ENCODE measurements around the gene OSBPL8.

DNA sequence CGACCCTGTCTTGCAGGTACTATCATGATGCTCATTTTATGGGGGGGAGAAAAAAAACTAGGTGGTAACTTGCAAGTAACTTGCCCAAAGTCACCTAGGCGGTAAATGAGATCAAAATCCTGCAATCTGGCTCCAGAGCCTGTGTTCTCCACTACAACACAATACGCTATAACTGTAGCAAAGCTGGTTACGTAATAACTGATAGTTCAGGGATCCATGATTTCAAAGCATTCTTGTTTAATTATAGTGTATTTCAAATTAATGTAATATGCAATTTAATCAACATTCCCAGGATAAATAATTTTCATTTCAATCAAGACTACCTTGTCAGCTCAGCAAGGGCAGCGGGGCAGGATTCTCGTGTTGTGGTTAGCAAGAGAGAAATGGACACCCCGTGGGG, 243.1 kb downstream of the OSBPL8 start:
- TF ChIP-seq, protein P1, sequence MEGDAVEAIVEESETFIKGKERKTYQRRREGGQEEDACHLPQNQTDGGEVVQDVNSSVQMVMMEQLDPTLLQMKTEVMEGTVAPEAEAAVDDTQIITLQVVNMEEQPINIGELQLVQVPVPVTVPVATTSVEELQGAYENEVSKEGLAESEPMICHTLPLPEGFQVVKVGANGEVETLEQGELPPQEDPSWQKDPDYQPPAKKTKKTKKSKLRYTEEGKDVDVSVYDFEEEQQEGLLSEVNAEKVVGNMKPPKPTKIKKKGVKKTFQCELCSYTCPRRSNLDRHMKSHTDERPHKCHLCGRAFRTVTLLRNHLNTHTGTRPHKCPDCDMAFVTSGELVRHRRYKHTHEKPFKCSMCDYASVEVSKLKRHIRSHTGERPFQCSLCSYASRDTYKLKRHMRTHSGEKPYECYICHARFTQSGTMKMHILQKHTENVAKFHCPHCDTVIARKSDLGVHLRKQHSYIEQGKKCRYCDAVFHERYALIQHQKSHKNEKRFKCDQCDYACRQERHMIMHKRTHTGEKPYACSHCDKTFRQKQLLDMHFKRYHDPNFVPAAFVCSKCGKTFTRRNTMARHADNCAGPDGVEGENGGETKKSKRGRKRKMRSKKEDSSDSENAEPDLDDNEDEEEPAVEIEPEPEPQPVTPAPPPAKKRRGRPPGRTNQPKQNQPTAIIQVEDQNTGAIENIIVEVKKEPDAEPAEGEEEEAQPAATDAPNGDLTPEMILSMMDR (tag by site-specific recombination; IDR thresholded peaks at IDR 0.05) = no peak
- TF ChIP-seq OVOL3 (tag by site-specific recombination; IDR thresholded peaks at IDR 0.05) (no peak), ZNF155 (tag by site-specific recombination; IDR thresholded peaks at IDR 0.05) (no peak)
- TF ChIP-seq, protein P2, sequence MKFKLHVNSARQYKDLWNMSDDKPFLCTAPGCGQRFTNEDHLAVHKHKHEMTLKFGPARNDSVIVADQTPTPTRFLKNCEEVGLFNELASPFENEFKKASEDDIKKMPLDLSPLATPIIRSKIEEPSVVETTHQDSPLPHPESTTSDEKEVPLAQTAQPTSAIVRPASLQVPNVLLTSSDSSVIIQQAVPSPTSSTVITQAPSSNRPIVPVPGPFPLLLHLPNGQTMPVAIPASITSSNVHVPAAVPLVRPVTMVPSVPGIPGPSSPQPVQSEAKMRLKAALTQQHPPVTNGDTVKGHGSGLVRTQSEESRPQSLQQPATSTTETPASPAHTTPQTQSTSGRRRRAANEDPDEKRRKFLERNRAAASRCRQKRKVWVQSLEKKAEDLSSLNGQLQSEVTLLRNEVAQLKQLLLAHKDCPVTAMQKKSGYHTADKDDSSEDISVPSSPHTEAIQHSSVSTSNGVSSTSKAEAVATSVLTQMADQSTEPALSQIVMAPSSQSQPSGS (tag by site-specific recombination; IDR thresholded peaks at IDR 0.05; ENCODE audit: low read depth) = no peak
- TF ChIP-seq, protein P3, sequence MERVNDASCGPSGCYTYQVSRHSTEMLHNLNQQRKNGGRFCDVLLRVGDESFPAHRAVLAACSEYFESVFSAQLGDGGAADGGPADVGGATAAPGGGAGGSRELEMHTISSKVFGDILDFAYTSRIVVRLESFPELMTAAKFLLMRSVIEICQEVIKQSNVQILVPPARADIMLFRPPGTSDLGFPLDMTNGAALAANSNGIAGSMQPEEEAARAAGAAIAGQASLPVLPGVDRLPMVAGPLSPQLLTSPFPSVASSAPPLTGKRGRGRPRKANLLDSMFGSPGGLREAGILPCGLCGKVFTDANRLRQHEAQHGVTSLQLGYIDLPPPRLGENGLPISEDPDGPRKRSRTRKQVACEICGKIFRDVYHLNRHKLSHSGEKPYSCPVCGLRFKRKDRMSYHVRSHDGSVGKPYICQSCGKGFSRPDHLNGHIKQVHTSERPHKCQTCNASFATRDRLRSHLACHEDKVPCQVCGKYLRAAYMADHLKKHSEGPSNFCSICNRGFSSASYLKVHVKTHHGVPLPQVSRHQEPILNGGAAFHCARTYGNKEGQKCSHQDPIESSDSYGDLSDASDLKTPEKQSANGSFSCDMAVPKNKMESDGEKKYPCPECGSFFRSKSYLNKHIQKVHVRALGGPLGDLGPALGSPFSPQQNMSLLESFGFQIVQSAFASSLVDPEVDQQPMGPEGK (tag by site-specific recombination; IDR thresholded peaks at IDR 0.05) = no peak

Measured in HEK293 (cell line).